Measurements from ENCODE around the gene ZC3H7B.

DNA sequence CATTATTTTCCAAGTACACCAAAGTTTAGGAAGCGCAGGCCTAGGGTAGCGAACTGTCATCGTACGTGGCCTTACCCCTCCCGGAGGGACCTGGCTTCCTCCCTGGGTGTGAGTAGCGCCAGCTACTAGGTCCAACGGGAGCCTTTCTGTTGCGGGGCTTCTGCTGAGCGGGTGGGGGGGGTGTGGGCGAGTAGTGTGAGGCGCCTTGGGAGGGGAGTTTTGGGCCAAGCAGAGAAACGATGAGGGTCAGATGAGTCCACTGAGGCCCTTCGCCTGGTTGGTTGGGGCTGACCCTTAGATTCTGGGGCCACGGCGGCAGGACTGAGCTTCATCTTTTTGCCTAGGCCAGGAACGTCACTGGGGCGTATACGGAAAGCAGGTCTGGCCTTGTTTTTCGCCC is 81.3 kb downstream of the ZC3H7B start:
- TF ChIP-seq, protein P1, sequence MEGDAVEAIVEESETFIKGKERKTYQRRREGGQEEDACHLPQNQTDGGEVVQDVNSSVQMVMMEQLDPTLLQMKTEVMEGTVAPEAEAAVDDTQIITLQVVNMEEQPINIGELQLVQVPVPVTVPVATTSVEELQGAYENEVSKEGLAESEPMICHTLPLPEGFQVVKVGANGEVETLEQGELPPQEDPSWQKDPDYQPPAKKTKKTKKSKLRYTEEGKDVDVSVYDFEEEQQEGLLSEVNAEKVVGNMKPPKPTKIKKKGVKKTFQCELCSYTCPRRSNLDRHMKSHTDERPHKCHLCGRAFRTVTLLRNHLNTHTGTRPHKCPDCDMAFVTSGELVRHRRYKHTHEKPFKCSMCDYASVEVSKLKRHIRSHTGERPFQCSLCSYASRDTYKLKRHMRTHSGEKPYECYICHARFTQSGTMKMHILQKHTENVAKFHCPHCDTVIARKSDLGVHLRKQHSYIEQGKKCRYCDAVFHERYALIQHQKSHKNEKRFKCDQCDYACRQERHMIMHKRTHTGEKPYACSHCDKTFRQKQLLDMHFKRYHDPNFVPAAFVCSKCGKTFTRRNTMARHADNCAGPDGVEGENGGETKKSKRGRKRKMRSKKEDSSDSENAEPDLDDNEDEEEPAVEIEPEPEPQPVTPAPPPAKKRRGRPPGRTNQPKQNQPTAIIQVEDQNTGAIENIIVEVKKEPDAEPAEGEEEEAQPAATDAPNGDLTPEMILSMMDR (IDR thresholded peaks at IDR 0.05): no peak
- TF ChIP-seq POLR2A (IDR thresholded peaks at IDR 0.05): no peak
- no peak for TF ChIP-seq POLR2AphosphoS5 (IDR thresholded peaks at IDR 0.05)

All from prostate gland (tissue), 2 donors.